SIG-M5 (cell line): ENCODE data around the gene SLC22A25.
"Not testable (repeated sequence)": the region's sequence is repeated elsewhere in the genome, so short reads cannot be mapped to it uniquely, and the experiment has no call there.

Experiments
- DNase-seq: peaks from one replicate; lab custom pipeline; 2025; lab: John Stamatoyannopoulos, UW

Gene SLC22A25

GRCh38 chr11:63243533-63243932 lies at the start of gene SLC22A25:
TSS of gene SLC22A25 (minus strand) at chr11:63243599. CDS start at chr11:63229652, 13,947 bp downstream.
- no peak for DNase-seq

- DNase-seq, result no peak
Measured at GRCh38 chr11:63290285-63290684, 46.9 kb upstream of the SLC22A25 start.

GRCh38 chr11:63289658-63290057 lies 46.3 kb upstream of the SLC22A25 start:
- DNase-seq, result no peak

- DNase-seq, result no peak
Measured at GRCh38 chr11:63282579-63282978, 39.2 kb upstream of the SLC22A25 start.

- no peak for DNase-seq
Measured at GRCh38 chr11:63280920-63281319, 37.5 kb upstream of the SLC22A25 start.

GRCh38 chr11:63277345-63277943 lies 34.0 kb upstream of the SLC22A25 start:
- DNase-seq, result no peak

- no peak for DNase-seq
Measured at GRCh38 chr11:63274776-63275175, 31.4 kb upstream of the SLC22A25 start.

GRCh38 chr11:63273685-63274084 lies 30.3 kb upstream of the SLC22A25 start:
- DNase-seq, result no peak

GRCh38 chr11:63262547-63262946 lies 19.1 kb upstream of the SLC22A25 start:
- no peak for DNase-seq

GRCh38 chr11:63251312-63251711 lies 7.9 kb upstream of the SLC22A25 start:
- DNase-seq, result no peak

GRCh38 chr11:63250162-63251050 lies 7.0 kb upstream of the SLC22A25 start:
- no peak for DNase-seq

- DNase-seq, result no peak
Measured at GRCh38 chr11:63248966-63249365, 5.6 kb upstream of the SLC22A25 start.

- DNase-seq, result not testable (repeated sequence)
Measured at GRCh38 chr11:63247237-63248002, 4.0 kb upstream of the SLC22A25 start.

- DNase-seq, result no peak
Measured at GRCh38 chr11:63246045-63246444, 2.6 kb upstream of the SLC22A25 start.

GRCh38 chr11:63244862-63245261 lies 1.5 kb upstream of the SLC22A25 start:
- DNase-seq, result no peak

- no peak for DNase-seq
Measured at GRCh38 chr11:63242089-63242781, 1.2 kb downstream of the SLC22A25 start.

- DNase-seq, result no peak
Measured at GRCh38 chr11:63240791-63241379, 2.5 kb downstream of the SLC22A25 start.

GRCh38 chr11:63240098-63240497 lies 3.3 kb downstream of the SLC22A25 start:
- no peak for DNase-seq

- no peak for DNase-seq
Measured at GRCh38 chr11:63239254-63239653, 4.1 kb downstream of the SLC22A25 start.

- no peak for DNase-seq
Measured at GRCh38 chr11:63237413-63237812, 6.0 kb downstream of the SLC22A25 start.
